MM.1S (cell line): ENCODE results near the gene RDH13.

Experiments used
- DNase-seq: peaks from one replicate; pipeline ENCODE4 v3.0.0-alpha.2; 2015
- H2AFZ ChIP-seq: fragments of 300-600 bp; sonication (generic); 2 replicates; pipeline ENCODE4 v1.6.0; 2016; ENCODE audit warnings: antibody characterized with exemption, low read length
- H3F3A ChIP-seq: fragments of 300-600 bp; sonication (generic); 2 replicates; pipeline ENCODE4 v1.6.1; 2016; ENCODE audit warnings: mild to moderate bottlenecking, antibody characterized with exemption, low read length, moderate library complexity, mixed read lengths; ENCODE audit not compliant: insufficient read depth
- H3K27ac ChIP-seq: fragments of 300-600 bp; sonication (generic); 2 replicates; pipeline ENCODE4 v1.5.1; 2016; ENCODE audit warnings: mild to moderate bottlenecking, low read length
- H3K27me3 ChIP-seq: fragments of 300-600 bp; sonication (generic); replicated peaks from 2 replicates; pipeline ENCODE4 v1.6.0; 2016; ENCODE audit warnings: low read length; ENCODE audit not compliant: insufficient read depth
- H3K36me3 ChIP-seq: fragments of 300-600 bp; sonication (generic); replicated peaks from 2 replicates; pipeline ENCODE4 v1.6.1; 2016; ENCODE audit warnings: mild to moderate bottlenecking, low read length, mixed read lengths; ENCODE audit not compliant: insufficient read depth
- H3K4me1 ChIP-seq: fragments of 300-600 bp; sonication (generic); 2 replicates; pipeline ENCODE4 v1.6.1; 2016; ENCODE audit warnings: low read length, mixed read lengths
- H3K4me2 ChIP-seq: fragments of 300-600 bp; sonication (generic); 2 replicates; pipeline ENCODE4 v1.6.0; 2016; ENCODE audit warnings: low read depth, low read length
- H3K4me3 ChIP-seq: fragments of 300-600 bp; sonication (generic); 2 replicates; pipeline ENCODE4 v1.5.1; 2016; ENCODE audit warnings: low read length, mixed read lengths
- H3K79me2 ChIP-seq: fragments of 300-600 bp; sonication (generic); 2 replicates; pipeline ENCODE4 v1.6.1; 2016; ENCODE audit warnings: mixed run types, low read length, mixed read lengths
- H3K9ac ChIP-seq: fragments of 300-600 bp; sonication (generic); 2 replicates; pipeline ENCODE4 v1.6.1; 2016; ENCODE audit warnings: low read length, mixed read lengths
- H3K9me2 ChIP-seq: fragments of 300-600 bp; sonication (generic); replicated peaks from 2 replicates; pipeline ENCODE4 v1.6.1; 2016; ENCODE audit warnings: mild to moderate bottlenecking, low read length, mixed read lengths; ENCODE audit not compliant: insufficient read depth
- H3K9me3 ChIP-seq: fragments of 300-600 bp; sonication (generic); replicated peaks from 2 replicates; pipeline ENCODE4 v1.6.1; 2016; ENCODE audit warnings: mild to moderate bottlenecking, low read length, mixed read lengths; ENCODE audit not compliant: insufficient read depth
- H4K20me1 ChIP-seq: fragments of 300-600 bp; sonication (generic); 2 replicates; pipeline ENCODE4 v1.6.1; 2016; ENCODE audit warnings: mild to moderate bottlenecking, low read length, moderate library complexity, mixed read lengths; ENCODE audit not compliant: insufficient read depth
- CTCF ChIP-seq: fragments of 300-600 bp; sonication (generic); IDR thresholded peaks from 2 replicates; pipeline ENCODE4 v1.5.1; 2016; ENCODE audit warnings: antibody characterized with exemption, low read length, mixed read lengths
- EZH2 ChIP-seq: fragments of 300-600 bp; sonication (generic); optimal IDR thresholded peaks from 2 replicates; pipeline ENCODE3; 2017; ENCODE audit warnings: low read depth, mild to moderate bottlenecking, antibody characterized with exemption, low read length, mixed read lengths
- EZH2phosphoT487 ChIP-seq: fragments of 300-600 bp; sonication (generic); IDR thresholded peaks from 2 replicates; pipeline ENCODE4 v1.6.1; 2018; ENCODE audit warnings: antibody characterized with exemption, low read length

RDH13 gene

GRCh38 chr19:55080121-55080967, 17.4 kb upstream of the RDH13 start:
- H3K4me2 ChIP-seq, result peak overlapping the region; percentile 68

GRCh38 chr19:55079400-55080038, 16.6 kb upstream of the RDH13 start:
- Histone ChIP-seq H2AFZ (no peak overlapping the region), H3K27ac (no peak overlapping the region)

More at GRCh38 chr19:55080121-55080967, 17.4 kb upstream of the RDH13 start:
- Histone ChIP-seq H3K4me3 (no peak overlapping the region), H3K9ac (no peak overlapping the region), H3F3A (no peaks in the 10 kb centered on the region), H2AFZ (no peak overlapping the region), H4K20me1 (no peaks in the 10 kb centered on the region), H3K36me3 (no peaks in the 10 kb centered on the region), H3K9me2 (no peaks in the 10 kb centered on the region), H3K4me1 (peaks cover 15% of the 10 kb centered on the region), H3K79me2 (no peaks in the 10 kb centered on the region), H3K27ac (no peak overlapping the region), H3K27me3 (peaks cover 37% of the 10 kb centered on the region), H3K9me3 (no peaks in the 10 kb centered on the region)
- DNase-seq, result no peak
- TF ChIP-seq EZH2, result no peak
- no peak for TF ChIP-seq EZH2phosphoT487
- TF ChIP-seq CTCF, result no peak

GRCh38 chr19:55078996-55079395, 16.0 kb upstream of the RDH13 start:
- Histone ChIP-seq H3K27me3 (peaks cover 27% of the 10 kb centered on the region), H3K27ac (no peak overlapping the region), H3K9me3 (no peaks in the 10 kb centered on the region), H3K4me3 (no peak overlapping the region), H3K36me3 (no peaks in the 10 kb centered on the region), H3K9ac (no peak overlapping the region), H3F3A (no peaks in the 10 kb centered on the region), H3K9me2 (no peaks in the 10 kb centered on the region), H3K4me1 (peaks cover 15% of the 10 kb centered on the region), H3K4me2 (no peak overlapping the region), H2AFZ (no peak overlapping the region), H4K20me1 (no peaks in the 10 kb centered on the region), H3K79me2 (no peaks in the 10 kb centered on the region)
- no peak for DNase-seq
- TF ChIP-seq EZH2phosphoT487, result no peak
- TF ChIP-seq EZH2, result no peak
- TF ChIP-seq CTCF, result no peak

More at GRCh38 chr19:55079400-55080038, 16.6 kb upstream of the RDH13 start:
- Histone ChIP-seq H3K4me2 (no peak overlapping the region), H3K4me1 (peaks cover 15% of the 10 kb centered on the region), H4K20me1 (no peaks in the 10 kb centered on the region), H3F3A (no peaks in the 10 kb centered on the region), H3K27me3 (peaks cover 32% of the 10 kb centered on the region), H3K9me2 (no peaks in the 10 kb centered on the region), H3K79me2 (no peaks in the 10 kb centered on the region), H3K9me3 (no peaks in the 10 kb centered on the region), H3K4me3 (no peak overlapping the region), H3K36me3 (no peaks in the 10 kb centered on the region), H3K9ac (no peak overlapping the region)
- DNase-seq, result no peak
- TF ChIP-seq EZH2, result no peak
- TF ChIP-seq CTCF, result no peak
- TF ChIP-seq EZH2phosphoT487, result no peak
